Daoy (cell line): ENCODE measurements around the gene NF2. TPM values are rescaled to one million over a fixed set of nuclear protein-coding genes. Genes with fewer than 3 reads are reported as not detected.
A peak's percentile ranks its signal among the peaks of the same experiment; 100 is the strongest.

ENCODE experiments used
- DNase-seq: peaks from one replicate; pipeline ENCODE4 v3.0.0-alpha.2; 2015; ENCODE audit warnings: low read depth
- total RNA-seq: library from RNA; depleted of rRNA; stranded (reverse); fragments of >200 nt; shearing (Covaris generic); gene quantifications from 2 replicates; pipeline ENCODE4 v1.2.3, GENCODE V29; 2014

The NF2 gene
- total RNA-seq, 1 experiment from 2014 or later: 113 TPM

DNA sequence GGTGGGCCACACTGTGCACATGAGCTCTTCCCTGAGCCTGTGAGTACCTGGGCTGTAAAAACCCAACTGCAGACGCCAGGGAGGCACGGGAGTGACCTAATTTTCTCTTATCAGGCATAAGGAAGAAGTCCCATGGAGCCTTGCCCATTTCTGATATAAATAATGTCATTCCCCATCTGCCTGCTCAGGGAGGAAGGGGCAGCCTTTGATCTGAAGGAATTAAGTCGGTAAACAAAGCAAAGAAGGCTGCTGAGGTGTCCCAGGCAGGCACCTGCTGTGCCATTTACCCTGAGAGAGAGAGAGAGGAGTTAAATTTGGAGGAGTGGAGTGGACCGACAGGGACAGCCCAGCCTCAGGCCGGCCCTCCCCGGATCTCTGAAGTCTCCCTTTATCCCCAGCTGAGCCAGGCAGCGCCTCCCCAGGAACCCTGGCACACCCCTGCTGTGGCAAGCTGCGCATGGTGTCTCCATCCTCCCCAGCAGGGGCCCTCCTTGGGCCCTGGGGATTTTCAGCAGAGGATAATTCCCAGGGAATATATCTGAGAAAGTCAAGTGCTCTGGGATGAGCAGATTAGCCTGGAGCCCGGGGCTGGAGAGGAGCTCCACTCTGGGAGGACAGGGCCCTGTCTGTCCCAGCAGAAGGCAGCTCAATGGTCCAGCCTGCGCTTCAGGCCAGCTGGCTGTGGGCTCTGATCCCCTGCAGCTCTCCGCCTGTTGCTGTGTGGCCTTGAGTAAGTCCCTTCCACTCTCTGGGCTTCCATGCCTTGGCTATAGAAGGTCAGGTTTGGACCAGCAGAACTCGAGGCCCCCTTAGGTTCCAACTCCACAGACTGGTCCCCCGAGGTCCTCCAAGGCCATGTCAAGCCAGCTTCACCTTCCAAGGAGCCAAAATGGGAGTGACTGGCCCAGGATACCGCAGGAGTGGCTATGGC, 98.8 kb downstream of the NF2 start:
- DNase-seq: no peak

- DNase-seq: no peak
These were observed 99.6 kb downstream of the NF2 start for GRCh38 chr22:29702931-29703501.

DNA sequence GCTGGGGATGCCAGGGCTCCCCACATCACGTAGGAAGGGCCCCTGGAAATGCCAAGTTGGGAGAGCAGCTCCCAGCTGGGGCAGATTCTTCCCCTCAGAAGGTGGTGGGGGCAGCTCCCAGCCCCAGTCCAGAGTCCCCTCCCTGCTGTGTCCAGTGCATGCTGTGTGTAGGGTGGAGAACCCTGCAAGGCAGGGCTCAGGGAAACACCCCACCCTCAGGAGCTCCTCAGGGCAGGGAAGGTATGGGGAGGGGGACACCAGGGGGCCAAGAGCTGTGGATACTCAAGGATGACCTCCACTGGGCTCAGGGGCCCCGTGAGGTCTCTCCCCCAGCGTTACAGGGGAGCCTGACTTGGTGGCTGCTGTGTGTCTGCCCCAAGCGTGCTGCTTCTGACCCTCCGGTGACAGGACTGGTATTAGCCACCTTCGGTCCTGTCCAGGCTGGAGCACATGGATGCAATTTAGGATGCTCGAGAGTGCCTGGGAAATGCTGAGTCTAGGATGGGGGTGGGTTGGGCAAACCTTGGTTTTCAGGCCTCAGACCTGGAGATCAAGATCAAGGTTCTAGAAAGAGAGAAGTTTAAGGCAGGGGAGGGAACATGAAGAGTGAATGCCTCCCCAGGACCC, 100.2 kb downstream of the NF2 start:
- no peak for DNase-seq

GRCh38 chr22:29704528-29705285, 101.3 kb downstream of the NF2 start:
- DNase-seq: peak; percentile 55

DNA sequence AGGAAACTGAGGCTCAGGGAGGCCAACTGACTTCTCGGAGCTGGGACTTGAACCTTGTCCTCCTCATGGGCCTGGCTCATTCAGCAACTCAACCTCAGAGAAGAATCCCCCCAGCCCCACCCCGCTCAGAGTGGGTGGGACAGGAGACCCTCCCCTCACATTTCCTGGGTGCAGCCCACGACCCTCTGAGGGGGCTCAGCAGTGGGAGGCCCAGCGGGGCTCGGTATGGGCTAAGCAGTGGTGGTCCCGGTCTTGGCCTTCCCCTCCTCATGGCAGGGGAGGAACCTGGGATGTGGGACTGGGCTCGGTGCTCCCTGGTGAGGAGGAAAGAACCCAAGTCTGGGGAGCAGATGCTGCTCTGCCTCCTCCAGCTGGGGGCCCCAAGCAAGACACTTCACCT, 102.2 kb downstream of the NF2 start:
- DNase-seq: no peak

DNA sequence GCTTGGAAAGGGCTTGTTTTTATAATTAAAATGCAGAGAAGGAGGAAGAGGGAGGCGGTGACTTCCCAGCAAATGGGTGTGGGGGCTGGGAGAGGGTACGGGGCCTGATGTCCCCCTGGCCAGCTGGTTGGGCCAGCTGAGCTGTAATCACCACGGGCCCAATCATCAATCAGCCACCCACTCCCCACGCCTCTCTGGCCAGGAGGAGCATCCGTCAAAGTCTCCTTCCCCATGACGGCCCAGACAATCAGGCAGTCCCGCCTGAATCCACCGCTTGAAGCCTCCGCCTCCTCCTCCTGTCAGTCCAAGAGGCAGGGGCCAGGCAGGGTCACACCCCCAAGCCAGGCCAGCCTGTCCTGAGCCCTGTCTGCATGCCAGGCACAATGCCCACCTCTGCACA, 103.1 kb downstream of the NF2 start:
- no peak for DNase-seq

GRCh38 chr22:29707010-29707409, 103.6 kb downstream of the NF2 start:
- DNase-seq: no peak

DNA sequence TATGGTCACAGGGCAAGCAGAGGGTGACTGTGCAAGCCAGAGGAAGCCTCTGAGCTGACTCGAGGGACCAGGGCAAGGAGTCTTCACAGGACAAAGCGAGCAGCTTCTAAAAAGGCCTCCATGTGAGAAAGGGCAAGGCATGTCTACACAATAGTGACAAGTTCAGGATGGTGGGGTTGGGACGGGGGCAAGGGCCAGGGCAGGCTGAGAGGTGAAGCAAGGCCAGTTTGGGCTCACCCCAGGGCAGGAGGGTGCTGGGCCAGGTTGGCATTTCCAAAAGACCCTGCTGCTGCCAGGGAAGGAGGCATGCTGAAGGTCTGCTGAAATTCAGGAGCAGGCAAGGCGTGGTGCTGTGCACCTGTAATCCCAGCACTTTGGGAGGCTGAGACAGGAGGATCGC, 104.0 kb downstream of the NF2 start:
- DNase-seq: no peak

GRCh38 chr22:29710193-29710592, 106.8 kb downstream of the NF2 start:
- DNase-seq: no peak

DNA sequence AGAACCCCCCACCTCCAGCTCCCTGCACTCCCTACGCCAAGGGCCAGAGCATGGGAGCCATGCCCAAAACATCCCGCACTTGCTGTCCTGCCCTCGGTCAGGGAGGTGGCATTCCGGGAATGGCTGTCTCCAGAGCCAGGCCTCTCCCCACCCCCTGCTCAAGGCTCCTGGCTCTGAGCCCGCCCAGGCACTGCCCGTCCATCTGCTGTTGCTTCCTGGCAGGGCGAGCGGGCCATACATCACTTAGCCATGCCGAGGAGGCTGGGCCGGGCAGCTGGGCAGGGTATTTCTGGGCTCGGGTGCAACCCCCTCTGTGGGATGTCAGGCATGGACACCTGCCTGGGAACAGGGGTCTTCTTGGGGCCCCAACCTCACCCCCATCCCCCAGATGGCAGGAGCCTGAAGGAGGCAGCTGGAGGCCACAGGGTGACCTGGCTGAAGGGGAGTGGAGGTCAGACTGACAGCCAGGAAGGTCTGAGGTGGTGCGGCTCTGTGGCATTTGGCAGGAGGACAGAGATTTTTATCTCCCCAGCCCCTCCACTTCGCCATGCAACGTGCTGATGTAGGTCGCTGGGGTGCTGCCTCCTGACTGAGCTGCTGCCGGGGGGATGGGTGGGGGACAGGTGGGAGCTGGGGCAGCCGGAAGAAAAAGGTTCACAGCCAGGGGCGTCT, 107.6 kb downstream of the NF2 start:
- DNase-seq: peak; percentile 41

DNA sequence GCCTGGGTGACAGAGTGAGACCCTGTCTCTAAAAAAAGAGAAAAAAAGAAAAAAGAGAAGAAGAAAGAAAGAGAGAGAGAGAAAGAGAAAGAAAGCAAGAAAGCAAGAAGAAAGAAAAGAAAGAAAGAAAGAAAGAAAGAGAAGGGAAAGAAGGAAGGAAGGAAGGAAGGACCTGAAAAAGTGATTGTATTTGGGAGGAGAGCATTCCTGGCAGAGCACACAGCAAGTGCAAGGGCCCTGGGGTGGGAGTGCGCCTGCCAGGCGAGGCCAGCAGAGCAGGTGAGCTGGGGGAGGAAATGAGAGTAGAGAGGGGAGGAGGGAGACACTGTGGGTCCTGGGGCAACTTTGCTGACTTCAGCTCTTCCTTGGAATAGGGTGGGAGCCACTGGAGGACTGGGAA, 108.7 kb downstream of the NF2 start:
- DNase-seq: no peak

GRCh38 chr22:29713156-29713727, 109.8 kb downstream of the NF2 start:
- DNase-seq: no peak

GRCh38 chr22:29715240-29715639, 111.8 kb downstream of the NF2 start:
- no peak for DNase-seq

DNA sequence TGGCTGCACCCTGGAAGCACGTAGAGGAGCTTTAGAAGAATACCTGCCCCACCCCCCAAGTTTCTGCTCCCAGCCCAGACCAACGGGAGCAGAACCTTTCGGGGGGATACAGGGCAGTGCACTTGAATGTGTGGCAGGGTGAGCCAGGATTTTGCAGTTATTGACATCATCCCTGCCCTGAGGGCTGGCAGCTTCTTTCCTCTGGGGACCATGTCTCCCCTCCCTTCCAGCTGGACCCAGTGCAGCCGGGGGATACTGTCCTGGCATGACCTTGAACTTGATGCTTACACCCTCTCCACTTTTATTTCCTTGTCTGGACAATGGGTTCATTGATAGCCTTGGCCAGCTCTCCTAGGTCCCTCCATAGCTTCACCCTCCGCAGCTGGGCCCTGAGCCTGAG, 112.3 kb downstream of the NF2 start:
- no peak for DNase-seq

DNA sequence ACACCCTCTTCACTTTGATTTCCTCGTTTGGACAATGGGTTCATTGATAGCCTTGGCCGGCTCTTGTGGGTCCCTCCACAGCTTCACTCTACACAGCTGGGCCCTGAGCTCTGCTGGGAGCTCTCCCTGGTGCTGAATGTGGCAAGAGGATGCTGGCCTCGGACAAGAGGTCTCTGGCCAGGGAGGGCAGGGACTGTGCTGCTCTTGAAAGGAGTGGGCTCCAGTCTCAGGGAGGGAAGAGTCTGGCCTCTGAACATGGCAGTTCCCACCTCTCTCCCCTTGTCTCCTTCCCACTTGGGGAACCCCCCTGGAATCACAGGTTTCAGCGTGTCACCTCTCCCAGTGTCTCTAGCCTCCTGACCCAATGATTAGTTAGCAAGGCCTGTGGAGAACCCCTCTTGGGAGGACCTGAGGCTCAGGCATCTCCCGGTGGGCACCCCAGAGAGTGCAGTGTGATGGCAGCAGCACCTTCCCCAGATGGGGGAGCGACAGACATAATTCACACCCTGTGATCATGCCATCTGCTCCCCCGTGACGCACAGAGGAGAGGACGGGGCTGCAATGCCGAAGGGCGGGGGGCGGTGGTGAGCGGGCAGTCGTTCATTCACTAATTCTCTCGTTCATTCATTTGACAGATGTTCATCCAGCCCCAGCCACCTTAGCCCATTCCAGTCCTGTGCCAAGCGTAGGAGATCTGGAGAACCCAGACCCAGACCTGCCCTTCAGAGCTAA, 113.5 kb downstream of the NF2 start:
- peak; percentile 74 for DNase-seq

DNA sequence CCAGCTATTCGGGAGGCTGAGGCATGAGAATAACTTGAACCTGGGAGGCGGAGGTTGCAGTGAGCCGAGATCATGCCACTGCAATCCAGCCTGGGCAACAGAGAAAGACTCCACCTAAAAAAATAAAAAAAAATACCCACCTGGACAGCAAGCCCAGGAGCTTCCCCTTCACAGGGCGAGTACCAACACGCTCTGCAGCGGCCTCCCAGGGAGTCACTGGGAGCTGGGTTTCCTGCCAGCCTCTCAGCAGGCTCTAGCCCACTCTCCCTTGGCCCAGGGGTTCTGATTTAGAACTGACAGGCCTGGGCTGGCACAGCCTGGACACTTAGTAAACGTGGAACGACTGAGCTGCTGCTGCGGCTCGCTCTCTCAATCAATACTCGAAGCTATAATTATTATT, 114.4 kb downstream of the NF2 start:
- no peak for DNase-seq

- DNase-seq: no peak
These were observed 115.8 kb downstream of the NF2 start for GRCh38 chr22:29718949-29719898.

GRCh38 chr22:29719899-29720645, 116.6 kb downstream of the NF2 start, which contains the start of gene CABP7:
Gene CABP7, plus strand, starts transcription at chr22:29720003. Its CDS starts 422 bp downstream, at chr22:29720425.
- no peak for DNase-seq
